K562 (cell line): ENCODE data around the gene HOXB4. TPM values are rescaled to one million over a fixed set of nuclear protein-coding genes. Genes with fewer than 3 reads are reported as not detected.

Experiments used
- ATAC-seq: fragments of 200-7000 bp; cut with Tn5 transposase; 3 replicates; pipeline ENCODE4 v1.9.1; 2020; ENCODE audit warnings: moderate library complexity
- BruUV-seq: library from RNA; stranded (reverse); fragments of 400-500 nt; replicated peaks from 2 replicates; lab custom pipeline; 2021; lab: Mats Ljungman, UMichigan
- CTCF ChIA-PET: fragments of 300-600 bp; formaldehyde crosslinking; extraction: SDS; loops from one replicate; lab custom pipeline; 2021; ENCODE audit warnings: low intra/inter-chr PET ratio; lab: Yijun Ruan, JAX
- POLR2A ChIA-PET: fragments of 300-600, 350-650 bp; sonication (Branson Sonifier 250); formaldehyde crosslinking; extraction: SDS; loops from one replicate; lab custom pipeline; 2021; ENCODE audit warnings: antibody characterized with exemption, inconsistent platforms; lab: Yijun Ruan, JAX
- DNase-seq, 4 experiments: peaks; one replicate each; pipeline versions ENCODE4 v3.0.0 to v3.0.0-alpha.2; 2011 to 2018; ENCODE audit warnings: low spot score in 3 of 4, mixed read lengths in 3 of 4; ENCODE audit errors: extremely low read depth in 1 of 4
- FAIRE-seq: peaks from 2 replicates; lab custom pipeline; 2011; peaks lifted over from hg19 to GRCh38; lab: Jason Lieb, UNC
- H2AFZ ChIP-seq: 2 replicates; pipeline ENCODE4 v1.6.0; 2011; ENCODE audit warnings: low read depth, low read length, control low read depth, inconsistent platforms
- H3K27ac ChIP-seq: fragments of 200-600 bp; 3 replicates; pipeline ENCODE4 v1.8.0; 2011; ENCODE audit warnings: low read depth, mild to moderate bottlenecking, control low read depth, inconsistent platforms, low read length, moderate library complexity, mixed read lengths; ENCODE audit errors: extremely low read depth
- H3K27me3 ChIP-seq, 2 experiments: fragments of 300-600 bp in 1 of 2; 2 replicates in 1 of 2; 3 replicates in 1 of 2; pipeline versions ENCODE4 v1.6.0 to v1.8.0; 2011; ENCODE audit warnings: inconsistent platforms in 2 of 2, low read length in 2 of 2, mild to moderate bottlenecking in 1 of 2, mixed read lengths in 1 of 2, moderate library complexity in 1 of 2; ENCODE audit not compliant: control insufficient read depth in 2 of 2, insufficient read depth in 2 of 2
- H3K36me3 ChIP-seq: fragments of 300-600 bp; 3 replicates; pipeline ENCODE4 v1.8.0; 2011; ENCODE audit warnings: mild to moderate bottlenecking, low read length, inconsistent platforms; ENCODE audit not compliant: control insufficient read depth, insufficient read depth
- H3K4me1 ChIP-seq, 2 experiments: fragments of 200-600 bp in 1 of 2; replicated peaks in 1 of 2; 2 replicates in 1 of 2; 3 replicates in 1 of 2; pipeline versions ENCODE4 v1.5.1 to v1.8.0; 2011; ENCODE audit warnings: inconsistent platforms in 2 of 2, low read length in 2 of 2, mild to moderate bottlenecking in 1 of 2, mixed read lengths in 1 of 2, moderate library complexity in 1 of 2; ENCODE audit not compliant: control insufficient read depth in 2 of 2, insufficient read depth in 2 of 2
- H3K4me2 ChIP-seq: 2 replicates; pipeline ENCODE4 v1.6.1; 2011; ENCODE audit warnings: low read length, control low read depth, inconsistent platforms, mixed read lengths; ENCODE audit not compliant: insufficient read depth
- H3K4me3 ChIP-seq: fragments of 200-600 bp; sonication (generic), shearing (Covaris generic); 2 replicates; pipeline ENCODE4 v1.5.1; 2016; ENCODE audit warnings: control low read depth, inconsistent platforms
- H3K79me2 ChIP-seq: fragments of 200-600 bp; 3 replicates; pipeline ENCODE4 v1.8.0; 2011; ENCODE audit warnings: low read length, inconsistent platforms; ENCODE audit not compliant: control insufficient read depth, insufficient read depth
- H3K9ac ChIP-seq, 2 experiments: 2 replicates each; pipeline versions ENCODE4 v1.6.0 to v1.6.1; 2011; ENCODE audit warnings: low read depth in 2 of 2, low read length in 2 of 2, control low read depth in 1 of 2, inconsistent platforms in 1 of 2, mild to moderate bottlenecking in 1 of 2, mixed read lengths in 1 of 2; ENCODE audit not compliant: insufficient read depth in 1 of 2
- H3K9me1 ChIP-seq: one replicate; pipeline ENCODE4 v1.6.0; 2011; ENCODE audit warnings: inconsistent platforms, mild to moderate bottlenecking, low read length, moderate library complexity; ENCODE audit not compliant: control insufficient read depth, insufficient read depth
- H3K9me3 ChIP-seq: replicated peaks from 2 replicates; pipeline ENCODE4 v1.5.1; 2011; ENCODE audit warnings: low read depth, low read length, inconsistent platforms; ENCODE audit not compliant: control insufficient read depth, insufficient read depth
- H4K20me1 ChIP-seq: replicated peaks from 2 replicates; pipeline ENCODE4 v1.6.1; 2011; ENCODE audit warnings: low read length, inconsistent platforms, mixed read lengths; ENCODE audit not compliant: control insufficient read depth, insufficient read depth
- EHMT2 ChIP-seq: fragments of 450-650 bp; IDR thresholded peaks from 2 replicates; pipeline ENCODE4 v1.6.1; 2018; ENCODE audit warnings: antibody characterized with exemption
- ETV1 ChIP-seq: fragments of 450-650 bp; conservative IDR thresholded peaks from 2 replicates; pipeline ENCODE4 v1.6.1; 2016; ENCODE audit warnings: missing genetic modification characterization, control low read depth, low read depth, missing compliant biosample characterization
- FOXA3 ChIP-seq, 2 experiments: fragments of 450-650 bp in 1 of 2; sonication (generic) in 1 of 2; formaldehyde crosslinking; IDR thresholded peaks in 1 of 2; conservative IDR thresholded peaks in 1 of 2; 2 replicates each; pipeline versions ENCODE4 v1.4.0 to v1.8.0; 2020 to 2022; ENCODE audit warnings: mild to moderate bottlenecking in 2 of 2, missing genetic modification reagents in 1 of 2
- FOXJ2 ChIP-seq: fragments of 200-800 bp; sonication (Bioruptor generic); IDR thresholded peaks from 2 replicates; pipeline ENCODE4 v1.6.1; 2016; ENCODE audit warnings: missing genetic modification characterization, missing compliant biosample characterization
- FOXK2 ChIP-seq, 2 experiments: fragments of 450-650 bp; IDR thresholded peaks in 1 of 2; conservative IDR thresholded peaks in 1 of 2; 2 replicates each; pipeline ENCODE4 v1.6.1; 2016; ENCODE audit warnings: low read depth in 2 of 2, mild to moderate bottlenecking in 1 of 2
- HNRNPLL ChIP-seq: fragments of 200-400 bp; formaldehyde crosslinking; IDR thresholded peaks from 2 replicates; pipeline ENCODE4 v1.6.1; 2017; ENCODE audit warnings: low read length, low read depth, mild to moderate bottlenecking; ENCODE audit not compliant: poor library complexity, severe bottlenecking
- ILK ChIP-seq: fragments of 450-650 bp; IDR thresholded peaks from 2 replicates; pipeline ENCODE4 v1.6.1; 2016; ENCODE audit warnings: missing genetic modification characterization, low read depth, mild to moderate bottlenecking, missing compliant biosample characterization, moderate library complexity, borderline replicate concordance
- MTA1 ChIP-seq: fragments of 450-650 bp; IDR thresholded peaks from 2 replicates; pipeline ENCODE4 v1.6.1; 2017; ENCODE audit warnings: borderline replicate concordance
- PHF21A ChIP-seq: fragments of 450-650 bp; IDR thresholded peaks from 2 replicates; pipeline ENCODE4 v1.6.1; 2017; ENCODE audit warnings: low read depth, borderline replicate concordance
- RBFOX2 ChIP-seq: fragments of 200-400 bp; formaldehyde crosslinking; IDR thresholded peaks from 2 replicates; pipeline ENCODE4 v1.6.1; 2017; ENCODE audit warnings: low read depth, mild to moderate bottlenecking, low read length, moderate library complexity
- RFX7 ChIP-seq: fragments of 250-450 bp; sonication (Bioruptor Pico); IDR thresholded peaks from 2 replicates; pipeline ENCODE4 v1.5.1; 2021; ENCODE audit warnings: mild to moderate bottlenecking
- SFPQ ChIP-seq: fragments of 200-400 bp; formaldehyde crosslinking; IDR thresholded peaks from 2 replicates; pipeline ENCODE4 v1.6.1; 2017; ENCODE audit warnings: mild to moderate bottlenecking, low read depth, low read length, moderate library complexity
- SMARCA4 ChIP-seq: fragments of 450-650 bp; IDR thresholded peaks from 2 replicates; pipeline ENCODE4 v1.6.1; 2016
- ZC3H4 ChIP-seq: sonication (generic); formaldehyde crosslinking; IDR thresholded peaks from 2 replicates; pipeline ENCODE4 v1.9.0; 2021; ENCODE audit warnings: missing genetic modification reagents, borderline replicate concordance
- ZFX ChIP-seq: sonication (generic); formaldehyde crosslinking; IDR thresholded peaks from 2 replicates; pipeline ENCODE4 v1.8.0; 2022; ENCODE audit warnings: mild to moderate bottlenecking, missing genetic modification reagents, moderate library complexity
- ZNF717 ChIP-seq: fragments of 250-450 bp; sonication (Bioruptor Pico); IDR thresholded peaks from 2 replicates; pipeline ENCODE4 v1.5.0; 2021
- ZNF780A ChIP-seq: fragments of 250-450 bp; sonication (Bioruptor Pico); IDR thresholded peaks from 2 replicates; pipeline ENCODE4 v1.5.0; 2021; ENCODE audit warnings: mild to moderate bottlenecking
- WGBS: fragments of 100-300 bp; shearing (Covaris generic); methylation state at CpG from one replicate; pipeline ENCODE4 v1.1.6; 2016; ENCODE audit warnings: low coverage, mixed read lengths; ENCODE audit not compliant: insufficient coverage; ENCODE audit errors: missing lambda C conversion rate; 5-methylcytosine and 5-hydroxymethylcytosine counted together
- in situ Hi-C: fragments of 300-500 bp; cut with MboI; formaldehyde crosslinking; loops from 4 replicates; pipeline ENCODE4 v1.15.0; 2018; ENCODE audit warnings: inconsistent platforms, mixed read lengths
- intact Hi-C: fragments of 100-400 bp; cut with micrococcal nuclease; formaldehyde crosslinking; loops from 2 replicates; pipeline ENCODE4 v1.14.2; 2022
- polyA plus RNA-seq, 8 experiments: library from polyadenylated mRNA; depleted of rRNA in 4 of 8; stranded (reverse) in 5 of 8; unstranded in 3 of 8; fragments of >200 nt; fragmentation: Nextera tagmentation in 2 of 8; fragmentation: Illumina TruSeq in 1 of 8; extraction: Ambion mirVana in 2 of 8; extraction: Trizol in 1 of 8; gene quantifications; 2 replicates each; pipeline versions ENCODE4 v1.2.1 to v1.2.3, GENCODE V29; 2011 to 2014; ENCODE audit warnings: inconsistent platforms in 1 of 8, missing spikeins in 1 of 8
- total RNA-seq, 7 experiments: library from RNA; depleted of rRNA in 6 of 7; stranded (reverse); fragments of >200 nt in 6 of 7; fragmentation: Illumina TruSeq in 2 of 7; extraction: Trizol in 2 of 7; gene quantifications; 2 replicates each; pipeline versions ENCODE4 v1.2.1 to v1.2.3, GENCODE V29; 2011 to 2021; ENCODE audit warnings: low replicate concordance in 1 of 7

Gene HOXB4
- total and polyA plus RNA-seq, 9 of the 15 experiments (the other 6 are each of a cell fraction or from before 2014, with no cell fraction given), result 1.6 to 34.9 (median 14.9) TPM

- peak in 1 of 2 experiments; percentile 20; a peak in 1 of 4 replicates for TF ChIP-seq FOXK2 (conservative IDR thresholded peaks at IDR 0.05 in 1 of 2, IDR thresholded peaks at IDR 0.05 in 1 of 2; ENCODE audit: low read depth in 2 of 2)
- peak; percentile 4; the same call in 1 of the 2 replicates for TF ChIP-seq SMARCA4
- TF ChIP-seq ZFX (CRISPR knock-in tag), result peak; percentile 31
- TF ChIP-seq, all 486 proteins: peak for 6
These were observed 21.9 kb downstream of the HOXB4 start (continued) for GRCh38 chr17:48556229-48556575.

GRCh38 chr17:48555258-48556228 is 22.6 kb downstream of the HOXB4 start:
- Histone ChIP-seq H2AFZ (peak overlapping the region; percentile 64; the same call in 1 of the 2 replicates), H4K20me1 (no peaks in the 10 kb centered on the region), H3K4me1 (peaks cover 47 to 56% of the 10 kb centered on the region in 2 experiments), H3K27ac (peak overlapping the region; percentile 93), H3K36me3 (peaks cover 73% of the 10 kb centered on the region; the same call in 2 of the 3 replicates), H3K79me2 (peaks cover 49% of the 10 kb centered on the region), H3K9me3 (no peaks in the 10 kb centered on the region), H3K9ac (peak overlapping the region; percentile 57 to 90), H3K4me3 (peak overlapping the region; percentile 30), H3K4me2 (peak overlapping the region; percentile 79), H3K27me3 (no peaks in the 10 kb centered on the region), H3K9me1 (no peaks in the 10 kb centered on the region)
- no TSS peak for BruUV-seq
- CTCF ChIA-PET, result no interaction called here
- ATAC-seq, result peak; percentile 83
- 0% methylated on average over 9 of the region's 36 CpGs for WGBS
- peak; percentile 98 for FAIRE-seq
- POLR2A ChIA-PET, result interaction anchor here (0.7 to 3.4 kb wide), 9 partner anchors 9 to 1266 kb away, joined by 3 to 21 read pairs (median 4); no protein-coding TSS in a partner anchor
- intact Hi-C loops (no loop called here), in situ Hi-C loops (no loop called here)
- DNase-seq, result peak; percentile 75 to 93 (median 84)
- TF ChIP-seq PHF21A (peak; percentile 59; the same call in 1 of the 2 replicates), FOXJ2 (tag) (no peak), ETV1 (peak; percentile 59), RFX7 (CRISPR knock-in tag) (peak; percentile 62; the same call in 1 of the 2 replicates), EHMT2 (peak; percentile 55; the same call in 1 of the 2 replicates), MTA1 (peak; percentile 82), ZNF780A (CRISPR knock-in tag) (no peak), ILK (tag) (no peak), RBFOX2 (0 out of 2 replicates have a peak, but pooled peaks have one; percentile 22), FOXK2 (conservative IDR thresholded peaks at IDR 0.05 in 1 of 2, IDR thresholded peaks at IDR 0.05 in 1 of 2; ENCODE audit: low read depth in 2 of 2) (peak; percentile 17 to 73; a peak in 1 of 4 replicates), FOXA3 (CRISPR knock-in tag; conservative IDR thresholded peaks at IDR 0.05 in 1 of 2, IDR thresholded peaks at IDR 0.05 in 1 of 2) (no peak), HNRNPLL (no peak), ZC3H4 (no peak), ZNF717 (CRISPR knock-in tag) (no peak), SFPQ (no peak)
